GM12891 (cell line): Measurements from ENCODE around the gene SNAPC2.
"Not testable (repeated sequence)": the region's sequence is repeated elsewhere in the genome, so short reads cannot be mapped to it uniquely, and the experiment has no call there.

ENCODE experiments used
- POLR2A ChIP-seq: IDR thresholded peaks from 2 replicates; pipeline ENCODE4 v1.6.1; 2011; ENCODE audit warnings: low read depth, low read length, control low read depth
- POLR2AphosphoS5 ChIP-seq: IDR thresholded peaks from 2 replicates; pipeline ENCODE4 v1.6.1; 2011; ENCODE audit warnings: low read depth, low read length, control low read depth
- TAF1 ChIP-seq: IDR thresholded peaks from 2 replicates; pipeline ENCODE4 v1.6.1; 2011; ENCODE audit warnings: low read depth, low read length, control low read depth

- TF ChIP-seq POLR2AphosphoS5, POLR2A, TAF1: not testable (repeated sequence)
These were observed 40.9 kb downstream of the SNAPC2 start for GRCh38 chr19:7961082-7961481.
